Sigmoid colon (tissue), 4 donors: Measurements from ENCODE around the gene PTBP3.

Experiments
- CTCF ChIP-seq, 4 experiments: fragments of 450-650 bp in 3 of 4; fragments of 200-600 bp in 1 of 4; IDR thresholded peaks; one replicate each; pipeline ENCODE4 v1.5.1; 2016 to 2019; ENCODE audit warnings: antibody characterized with exemption in 4 of 4, mild to moderate bottlenecking in 3 of 4, moderate library complexity in 2 of 4
- POLR2AphosphoS5 ChIP-seq, 4 donors: sonication (generic); formaldehyde crosslinking; IDR thresholded peaks; one replicate each; pipeline ENCODE4 v1.6.1; 2017; ENCODE audit warnings: antibody characterized with exemption in 4 of 4

DNA sequence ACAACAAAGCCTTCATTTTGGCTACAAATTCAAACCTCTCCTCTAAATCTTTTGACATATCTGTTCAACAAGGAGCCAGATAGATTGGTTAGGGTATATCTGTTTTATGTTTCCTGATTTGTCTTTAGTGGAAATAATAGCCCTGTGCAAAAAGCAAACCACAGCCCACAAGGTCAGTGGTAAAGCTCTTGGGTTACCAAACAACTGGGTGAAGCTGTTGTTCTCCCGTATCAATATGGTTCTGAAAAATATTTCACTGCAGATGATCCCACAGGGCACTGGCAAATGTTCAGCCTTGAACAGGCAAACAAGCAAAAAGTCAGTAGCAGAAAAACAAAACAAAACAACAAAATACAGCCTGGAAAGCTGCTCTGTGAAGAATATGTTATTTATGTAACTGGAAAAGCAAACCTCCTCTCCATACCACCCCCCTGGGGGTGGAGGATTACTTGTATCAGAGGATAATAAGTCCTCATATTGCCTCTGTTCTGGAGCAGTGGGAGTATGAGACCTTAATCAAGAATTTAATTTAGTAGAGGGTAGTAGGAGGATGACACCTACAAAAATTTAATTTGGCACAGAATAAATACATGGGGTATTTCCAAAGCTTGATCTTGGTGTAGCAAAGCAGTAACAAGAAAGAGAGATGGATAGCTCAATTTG lies 20.8 kb upstream of the PTBP3 start:
- TF ChIP-seq POLR2AphosphoS5 (IDR thresholded peaks at IDR 0.05) (no peak), CTCF (IDR thresholded peaks at IDR 0.05) (no peak)
